NCI-H526 treated with DMSO at 0.1 percent for 48 hours (cell line): ENCODE results near the gene MLLT10.
"Not testable (repeated sequence)": the region's sequence is repeated elsewhere in the genome, so short reads cannot be mapped to it uniquely, and the experiment has no call there.

ENCODE experiments used
- DNase-seq: peaks from one replicate; lab custom pipeline; 2025; lab: John Stamatoyannopoulos, UW

The MLLT10 gene

GRCh38 chr10:21700474-21700873 lies 166.4 kb downstream of the MLLT10 start:
- DNase-seq, result no peak

- DNase-seq, result no peak
These were observed 168.6 kb downstream of the MLLT10 start for GRCh38 chr10:21702633-21703111.

GRCh38 chr10:21705142-21705827 lies 171.3 kb downstream of the MLLT10 start:
- no peak for DNase-seq

- no peak for DNase-seq
These were observed 171.8 kb downstream of the MLLT10 start for GRCh38 chr10:21705828-21706176.

- DNase-seq, result no peak
These were observed 173.5 kb downstream of the MLLT10 start for GRCh38 chr10:21707498-21707897.

GRCh38 chr10:21712975-21713374 lies 178.9 kb downstream of the MLLT10 start:
- DNase-seq, result no peak

- no peak for DNase-seq
These were observed 181.6 kb downstream of the MLLT10 start for GRCh38 chr10:21715531-21716195.

GRCh38 chr10:21717437-21718054 lies 183.5 kb downstream of the MLLT10 start:
- not testable (repeated sequence) for DNase-seq

GRCh38 chr10:21719502-21719901 lies 185.5 kb downstream of the MLLT10 start:
- no peak for DNase-seq

- DNase-seq, result no peak
These were observed 186.1 kb downstream of the MLLT10 start for GRCh38 chr10:21720090-21720489.

GRCh38 chr10:21721000-21721665 lies 187.1 kb downstream of the MLLT10 start:
- DNase-seq, result no peak

- DNase-seq, result no peak
These were observed 188.2 kb downstream of the MLLT10 start for GRCh38 chr10:21722209-21722608.

GRCh38 chr10:21724020-21724589 lies 190.1 kb downstream of the MLLT10 start:
- DNase-seq, result no peak

GRCh38 chr10:21724687-21725367 lies 190.8 kb downstream of the MLLT10 start:
- peak; percentile 73 for DNase-seq

- no peak for DNase-seq
These were observed 192.7 kb downstream of the MLLT10 start for GRCh38 chr10:21726601-21727225.

GRCh38 chr10:21727452-21728168 lies 193.6 kb downstream of the MLLT10 start:
- DNase-seq, result peak; percentile 21

GRCh38 chr10:21728618-21729017 lies 194.6 kb downstream of the MLLT10 start:
- no peak for DNase-seq

GRCh38 chr10:21732067-21732772 lies 198.2 kb downstream of the MLLT10 start:
- peak; percentile 18 for DNase-seq

- no peak for DNase-seq
These were observed 199.7 kb downstream of the MLLT10 start for GRCh38 chr10:21733710-21734109.

GRCh38 chr10:21737106-21737505 lies 203.1 kb downstream of the MLLT10 start:
- DNase-seq, result no peak
